Muscle of back (tissue), 11 donors: ENCODE data around the gene EVL. TPM values are rescaled to one million over a fixed set of nuclear protein-coding genes. Genes with fewer than 3 reads are reported as not detected.

Source experiments
- DNase-seq, 3 donors: peaks; one replicate each; pipeline versions ENCODE4 v3.0.0 to v3.0.0-alpha.2; 2013
- polyA plus RNA-seq, 10 donors: library from polyadenylated mRNA; unstranded; fragments of 120-200 nt; gene quantifications; one replicate each; pipeline ENCODE4 v1.2.1, GENCODE V29; 2013; ENCODE audit not compliant: insufficient read length in 10 of 10

Gene EVL
- polyA plus RNA-seq, 10 donors: 51.3 to 84.3 (median 65.4) TPM

DNA sequence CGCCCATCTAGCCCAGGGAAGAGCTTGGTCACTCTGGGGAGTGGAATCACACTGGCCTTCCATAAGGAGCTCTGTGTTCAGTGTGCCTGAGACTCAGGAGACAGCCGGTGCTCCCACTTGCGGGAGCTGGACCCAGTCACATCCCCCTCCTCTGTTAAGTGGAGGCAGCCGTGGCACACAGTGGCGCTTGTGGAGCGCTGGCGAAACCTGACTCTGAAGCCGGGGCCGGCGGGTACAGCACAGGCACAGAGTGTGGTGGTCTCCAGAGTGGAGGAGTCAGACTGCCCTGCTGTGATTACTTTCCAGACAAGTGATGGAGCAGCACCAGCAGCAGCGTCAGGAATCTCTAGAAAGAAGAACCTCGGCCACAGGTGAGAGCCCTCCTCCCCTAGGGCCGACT is 61.2 kb downstream of the EVL start:
- no peak for DNase-seq

DNA sequence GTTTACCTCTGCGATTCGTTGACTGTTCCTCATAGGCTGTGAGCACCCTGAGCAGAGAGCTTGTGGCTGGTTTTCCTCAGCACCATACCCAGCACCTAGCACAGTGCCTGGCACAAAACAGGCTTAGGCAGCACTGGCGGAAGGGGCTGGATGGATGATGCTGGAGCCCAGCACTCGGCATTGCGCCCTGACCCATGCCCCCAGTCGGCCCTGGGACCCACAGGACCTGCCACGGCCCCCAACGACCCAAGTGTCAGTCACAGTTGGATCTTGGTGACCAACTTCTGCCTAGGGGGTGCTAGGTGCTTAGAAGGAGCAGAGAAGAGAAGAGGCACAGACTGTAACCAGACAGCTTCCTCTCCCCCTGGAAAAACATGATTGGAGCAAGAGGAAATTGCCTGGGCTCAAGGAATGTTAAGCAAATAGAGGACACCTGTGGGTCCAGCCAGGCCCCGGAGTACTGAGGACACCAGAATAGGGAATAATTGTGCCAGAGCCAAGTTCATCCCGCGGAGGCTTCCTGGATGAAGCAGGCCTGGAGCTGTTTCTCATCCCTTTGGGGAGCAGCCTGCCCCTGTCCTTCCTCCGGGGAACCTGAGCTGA is 62.7 kb downstream of the EVL start:
- no peak for DNase-seq

DNA sequence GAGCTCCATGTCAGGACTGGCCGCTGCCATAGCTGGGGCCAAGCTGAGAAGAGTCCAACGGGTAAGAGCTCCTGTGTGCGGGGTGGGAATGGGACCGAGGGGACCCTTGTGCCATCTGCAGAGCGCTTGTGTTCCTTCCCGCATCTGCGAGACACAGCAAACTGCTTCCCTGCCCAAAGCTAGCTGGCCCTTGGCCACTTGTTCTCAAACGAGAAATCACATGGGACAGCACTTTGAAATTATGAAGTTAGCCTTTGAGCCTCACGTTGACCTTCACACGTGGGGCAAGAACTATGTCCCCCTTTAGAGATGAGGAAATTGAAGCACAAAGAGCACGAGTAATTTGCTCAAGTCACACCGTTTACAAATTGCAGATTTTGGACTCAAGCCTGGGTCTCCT is 63.5 kb downstream of the EVL start:
- no peak for DNase-seq

DNA sequence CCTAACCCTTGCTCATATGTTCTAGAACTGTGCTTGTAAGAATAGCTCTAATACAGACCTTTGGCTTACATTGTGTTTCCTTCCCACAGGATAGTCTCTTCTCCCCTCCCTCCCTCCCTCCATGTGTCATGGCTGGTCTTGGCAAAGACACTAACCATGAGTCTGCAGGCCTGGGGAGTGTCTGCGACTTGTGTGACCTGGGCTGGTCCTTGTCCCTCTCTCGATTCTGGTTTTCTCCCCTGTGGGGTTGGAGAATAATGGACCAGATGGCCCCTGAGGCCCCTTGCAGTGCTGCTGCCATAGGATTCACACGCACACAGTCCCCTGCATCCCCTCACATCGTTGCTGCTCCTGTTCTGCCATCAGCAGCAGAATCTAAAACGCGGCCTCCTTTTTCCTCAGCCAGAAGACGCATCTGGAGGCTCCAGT is 64.0 kb downstream of the EVL start:
- DNase-seq: peak; percentile 24 to 67 (median 45)

DNA sequence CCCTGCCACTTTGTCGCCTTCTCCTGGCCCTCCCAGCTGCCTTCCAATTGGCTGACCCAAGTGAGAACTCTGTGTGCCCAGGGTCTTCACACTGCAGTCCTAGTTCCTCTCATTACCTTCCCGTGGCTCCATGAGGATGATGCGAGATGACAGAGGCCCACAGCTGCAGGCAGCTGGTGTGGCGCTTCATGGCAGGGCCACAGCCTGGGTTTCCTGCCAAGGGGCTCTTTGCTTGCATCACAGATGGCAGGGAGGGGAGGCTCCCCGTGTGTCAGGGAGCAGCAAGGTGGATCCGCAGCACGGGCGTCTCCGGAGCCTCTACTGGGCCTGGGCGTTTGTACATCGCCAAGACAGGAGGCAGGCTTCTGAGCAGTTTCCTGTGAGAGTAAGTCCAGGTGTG is 65.3 kb downstream of the EVL start:
- peak; percentile 25 to 64 (median 44) for DNase-seq

DNA sequence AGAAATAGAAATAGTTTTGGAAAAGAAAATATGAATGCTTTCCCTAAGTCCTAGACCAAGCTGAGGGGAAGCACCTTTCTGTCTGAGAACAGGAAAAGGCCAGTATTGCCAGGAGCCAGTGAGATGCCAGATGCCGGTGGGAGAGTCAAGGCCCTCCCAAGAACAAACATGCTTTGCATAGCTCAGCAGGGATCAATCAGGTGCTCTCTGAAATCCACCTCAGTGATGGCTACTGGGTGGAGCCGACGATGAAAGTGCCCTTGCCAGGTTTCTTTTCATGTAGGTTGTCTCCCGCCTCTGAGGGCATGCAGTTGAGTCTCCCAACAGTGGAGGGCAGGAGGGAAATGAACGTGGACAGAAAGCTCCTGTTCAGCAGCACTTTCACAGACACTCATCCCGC is 66.0 kb downstream of the EVL start:
- DNase-seq: no peak

DNA sequence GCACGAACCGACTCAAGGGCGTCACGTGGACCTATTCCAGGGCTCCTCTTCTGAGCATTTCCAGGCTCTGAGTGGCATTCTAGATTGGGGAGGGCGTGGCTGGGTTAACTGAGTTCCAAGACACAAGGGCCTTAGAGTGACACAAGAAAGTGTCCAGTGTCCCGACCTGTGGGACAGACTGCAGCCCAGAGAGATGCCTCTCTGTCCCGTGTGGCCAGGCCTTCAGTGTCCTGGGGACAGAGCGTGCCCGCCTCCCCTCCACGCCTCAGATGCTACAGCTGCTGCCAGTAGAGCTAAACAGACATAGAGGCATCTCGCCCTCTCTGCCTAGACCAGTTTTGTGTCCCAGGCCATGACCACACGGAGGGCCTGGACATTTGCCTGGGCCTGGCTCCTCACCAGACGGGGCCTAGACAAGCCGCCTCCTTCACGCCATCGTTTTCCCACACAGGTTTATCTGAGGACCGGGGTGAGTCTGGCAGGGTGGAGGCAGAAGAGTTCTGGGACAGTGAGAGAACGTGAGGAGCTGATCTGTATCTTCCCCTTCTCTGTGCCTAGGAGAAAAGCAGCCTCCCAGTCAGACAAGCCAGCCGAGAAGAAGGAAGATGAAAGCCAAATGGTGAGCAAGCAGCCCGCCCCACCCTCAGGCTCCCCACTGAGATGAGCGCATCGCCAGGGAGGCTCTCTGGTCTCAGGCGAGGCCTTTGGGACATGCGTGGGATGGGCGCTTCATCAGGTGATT is 67.1 kb downstream of the EVL start:
- DNase-seq: no peak

DNA sequence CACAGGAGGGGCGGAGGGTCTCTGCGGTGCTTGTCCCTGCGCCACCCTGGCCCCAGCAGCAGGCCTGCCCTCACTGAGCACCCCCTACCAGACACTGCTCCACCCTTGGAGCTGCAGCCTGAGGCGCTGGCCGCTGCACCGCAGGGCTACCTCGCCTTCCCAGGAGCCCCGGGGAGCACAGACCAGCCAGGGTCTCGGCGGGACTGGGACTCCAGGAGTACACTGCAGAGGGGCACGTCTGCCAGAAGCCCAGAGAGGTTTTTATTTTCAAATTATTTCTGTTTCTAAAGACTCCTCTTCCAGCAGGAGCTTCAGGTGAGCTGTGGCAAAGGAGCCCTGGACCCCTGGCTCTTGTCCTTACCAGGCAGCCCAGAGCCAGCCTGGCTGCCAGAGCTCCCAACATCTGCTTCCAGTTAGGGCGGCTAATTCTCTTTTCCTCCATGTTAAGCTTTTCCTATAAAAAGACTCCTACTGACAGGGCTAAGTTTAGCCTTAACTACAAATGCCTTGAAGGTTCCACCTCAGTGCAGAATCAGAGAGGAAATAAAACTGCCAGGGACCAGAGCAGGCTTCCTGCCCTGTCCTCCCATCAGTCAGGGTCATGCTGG is 67.8 kb downstream of the EVL start:
- peak in 1 of 3 donors; percentile 56 for DNase-seq

DNA sequence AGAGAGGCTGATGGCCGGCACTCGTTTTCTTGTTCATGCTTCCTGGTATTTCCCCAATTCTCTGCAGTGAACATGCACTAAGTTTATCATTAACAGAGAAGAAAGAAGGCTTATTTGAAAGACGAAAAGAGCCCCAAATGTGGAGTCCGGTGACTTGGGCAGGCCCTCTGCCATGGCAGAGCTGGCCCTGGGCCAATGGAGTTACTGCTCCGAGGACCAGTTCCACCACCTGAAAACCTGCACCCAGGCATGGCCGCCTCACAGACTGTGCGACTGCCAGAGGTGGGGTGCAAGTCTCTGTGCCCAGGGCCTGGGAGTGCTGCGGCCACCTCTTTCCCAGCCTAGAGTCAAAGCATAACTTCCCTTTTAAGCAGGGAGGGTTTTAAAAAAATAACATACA is 69.4 kb downstream of the EVL start:
- no peak for DNase-seq

DNA sequence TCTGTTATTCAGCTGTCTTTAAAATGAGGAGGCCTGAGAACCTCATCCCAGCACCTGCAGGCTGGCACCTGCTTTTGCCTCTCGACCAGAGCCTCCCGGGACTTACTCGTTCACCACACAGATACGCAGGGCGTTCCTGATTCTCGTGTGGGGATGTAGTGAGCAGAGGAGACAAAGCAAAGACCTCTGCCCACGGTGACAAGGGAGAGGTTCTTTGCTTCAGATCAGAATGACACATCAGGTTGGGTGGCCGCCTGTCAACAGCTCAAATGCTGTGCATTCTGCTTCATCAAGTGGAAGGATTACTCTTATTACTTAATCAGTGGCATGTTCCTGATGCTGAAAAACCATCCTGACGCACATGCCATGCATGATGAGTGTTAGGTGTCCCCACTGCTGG is 69.9 kb downstream of the EVL start:
- no peak for DNase-seq

DNA sequence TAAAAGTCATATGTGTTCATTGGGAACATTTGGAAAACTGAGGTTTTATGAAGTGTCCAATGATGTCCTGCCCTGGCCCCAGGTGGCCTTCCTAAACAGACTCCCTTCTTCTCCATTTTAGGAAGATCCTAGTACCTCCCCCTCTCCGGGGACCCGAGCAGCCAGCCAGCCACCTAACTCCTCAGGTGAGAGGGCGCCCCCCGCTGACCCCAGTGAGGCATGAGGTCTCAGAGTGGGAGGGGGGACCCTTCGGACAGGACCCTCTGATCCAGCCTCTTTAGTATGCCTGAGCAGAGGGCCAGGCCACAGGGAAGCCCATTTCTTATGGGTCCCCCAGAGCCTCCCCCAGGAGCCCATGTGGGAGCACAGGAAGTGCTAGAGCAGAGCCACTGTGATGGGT is 70.6 kb downstream of the EVL start:
- DNase-seq: no peak

DNA sequence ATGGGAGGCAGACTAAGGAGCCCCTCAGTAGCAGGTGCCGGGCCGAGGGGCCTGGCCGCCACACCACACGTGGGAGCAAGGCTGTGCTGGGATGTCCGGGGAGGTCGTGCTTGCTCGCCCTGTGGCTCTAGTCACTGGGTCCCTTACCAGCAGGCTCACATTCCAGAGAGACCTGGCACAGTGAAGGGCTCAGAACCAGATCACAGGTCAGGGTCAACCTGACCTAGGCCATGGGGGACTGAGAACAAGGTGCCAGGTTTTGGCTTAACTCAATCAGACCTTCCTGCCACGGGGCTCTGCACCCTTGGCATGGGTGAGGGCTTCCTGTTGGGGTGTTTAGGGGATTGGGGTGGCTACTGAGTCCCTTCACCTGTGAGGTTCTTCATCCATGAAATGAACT is 72.0 kb downstream of the EVL start:
- DNase-seq: no peak

DNA sequence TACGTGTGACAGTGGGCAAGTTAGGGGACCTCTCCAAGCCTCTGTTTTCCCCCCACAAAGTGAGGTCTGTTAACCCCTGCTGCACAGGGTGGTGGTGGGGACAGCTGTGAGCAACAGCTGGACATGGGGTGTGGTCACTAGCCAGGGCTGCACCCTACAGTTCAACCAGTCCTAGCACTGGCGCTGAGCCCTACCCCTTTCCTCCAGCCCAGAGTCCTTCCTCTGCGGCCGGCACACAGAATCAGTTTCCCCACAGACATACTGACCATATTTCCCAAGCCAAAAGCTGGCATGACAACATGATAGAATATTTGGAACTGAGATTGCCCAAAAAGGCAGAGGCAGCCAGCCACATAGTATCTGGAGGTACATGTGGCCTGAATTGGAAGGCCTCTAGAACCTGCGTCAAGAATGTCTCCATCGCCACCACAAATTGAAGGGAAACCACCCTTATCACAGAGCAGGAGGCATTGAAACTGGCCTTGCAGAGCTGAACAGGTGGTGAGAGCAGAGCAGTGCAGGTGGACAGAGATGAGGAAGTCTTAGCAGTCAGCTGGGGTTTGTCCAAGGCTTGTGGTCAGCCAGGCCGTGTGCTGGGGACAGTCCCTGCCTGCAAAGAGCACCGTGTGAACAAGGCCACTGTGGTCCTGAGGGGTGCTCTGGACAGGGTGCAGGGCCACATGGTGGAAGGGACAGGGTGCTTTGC is 73.0 kb downstream of the EVL start:
- DNase-seq: no peak

DNA sequence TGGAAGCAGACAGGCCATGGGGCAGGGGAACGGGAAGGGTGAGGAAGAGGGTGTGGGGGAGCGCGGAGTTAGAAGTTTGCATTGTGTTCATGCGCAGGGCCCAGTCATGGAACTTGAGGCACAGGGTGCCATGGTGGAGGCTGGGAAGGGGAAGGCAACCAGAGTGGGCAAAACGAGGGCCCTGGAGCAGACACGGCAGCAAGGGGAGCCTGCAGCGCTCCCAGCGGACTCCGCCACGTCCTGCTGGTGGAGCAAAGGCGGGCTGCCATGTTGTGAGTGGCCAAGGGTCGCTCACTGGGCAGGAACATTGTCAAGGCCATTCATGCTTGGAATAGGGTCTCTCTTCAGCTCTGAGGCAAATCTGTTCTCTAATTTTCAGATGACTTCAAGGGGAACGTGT is 73.7 kb downstream of the EVL start:
- no peak for DNase-seq

DNA sequence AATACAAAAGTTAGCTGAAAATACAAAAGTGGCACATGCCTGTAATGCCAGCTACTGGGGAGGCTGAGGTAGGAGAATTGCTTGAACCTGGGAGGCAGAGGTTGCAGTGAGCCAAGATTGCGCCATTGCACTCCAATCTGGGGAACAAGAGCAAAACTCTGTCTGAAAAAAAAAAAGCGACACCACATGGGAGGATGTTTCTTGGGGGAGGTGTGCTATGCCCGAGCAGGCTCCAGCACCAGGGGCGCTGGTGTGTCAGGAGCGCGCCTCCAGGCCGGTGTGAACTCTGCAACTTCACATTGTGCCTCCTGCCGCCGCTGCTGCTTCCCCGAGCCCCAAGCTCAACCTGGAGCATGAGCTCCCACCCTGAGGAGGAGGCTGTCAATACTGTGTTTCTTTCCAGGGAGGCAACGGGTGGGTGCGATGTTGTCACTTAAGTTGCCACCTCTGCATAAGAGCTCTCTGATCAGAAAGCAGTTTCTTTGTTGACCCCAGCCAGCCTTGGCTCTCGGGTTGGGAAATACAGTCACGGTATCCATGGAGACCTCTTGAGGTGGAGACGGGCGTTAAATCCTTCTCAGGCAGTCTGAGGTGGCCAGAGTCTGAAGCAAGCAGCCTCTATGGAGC is 75.3 kb downstream of the EVL start:
- peak in 1 of 3 donors; percentile 43 for DNase-seq

DNA sequence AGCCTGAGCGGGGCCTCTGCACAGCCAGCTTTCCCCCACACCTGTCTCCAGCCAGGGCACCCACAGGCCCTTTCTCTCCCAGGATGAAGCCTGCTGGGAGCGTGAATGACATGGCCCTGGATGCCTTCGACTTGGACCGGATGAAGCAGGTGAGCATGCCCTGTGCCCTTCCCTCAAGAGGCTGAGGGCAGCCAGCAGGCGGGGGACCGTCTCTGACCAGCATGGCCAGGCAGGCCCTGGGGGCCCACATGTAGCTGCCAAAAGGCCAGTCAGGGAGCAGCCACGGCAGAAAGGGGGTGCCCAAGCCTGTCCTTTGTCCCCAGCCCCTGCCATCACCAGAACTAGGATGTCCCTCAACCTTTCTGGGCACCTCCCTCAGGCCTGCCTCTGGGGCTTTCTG is 75.9 kb downstream of the EVL start:
- no peak for DNase-seq

DNA sequence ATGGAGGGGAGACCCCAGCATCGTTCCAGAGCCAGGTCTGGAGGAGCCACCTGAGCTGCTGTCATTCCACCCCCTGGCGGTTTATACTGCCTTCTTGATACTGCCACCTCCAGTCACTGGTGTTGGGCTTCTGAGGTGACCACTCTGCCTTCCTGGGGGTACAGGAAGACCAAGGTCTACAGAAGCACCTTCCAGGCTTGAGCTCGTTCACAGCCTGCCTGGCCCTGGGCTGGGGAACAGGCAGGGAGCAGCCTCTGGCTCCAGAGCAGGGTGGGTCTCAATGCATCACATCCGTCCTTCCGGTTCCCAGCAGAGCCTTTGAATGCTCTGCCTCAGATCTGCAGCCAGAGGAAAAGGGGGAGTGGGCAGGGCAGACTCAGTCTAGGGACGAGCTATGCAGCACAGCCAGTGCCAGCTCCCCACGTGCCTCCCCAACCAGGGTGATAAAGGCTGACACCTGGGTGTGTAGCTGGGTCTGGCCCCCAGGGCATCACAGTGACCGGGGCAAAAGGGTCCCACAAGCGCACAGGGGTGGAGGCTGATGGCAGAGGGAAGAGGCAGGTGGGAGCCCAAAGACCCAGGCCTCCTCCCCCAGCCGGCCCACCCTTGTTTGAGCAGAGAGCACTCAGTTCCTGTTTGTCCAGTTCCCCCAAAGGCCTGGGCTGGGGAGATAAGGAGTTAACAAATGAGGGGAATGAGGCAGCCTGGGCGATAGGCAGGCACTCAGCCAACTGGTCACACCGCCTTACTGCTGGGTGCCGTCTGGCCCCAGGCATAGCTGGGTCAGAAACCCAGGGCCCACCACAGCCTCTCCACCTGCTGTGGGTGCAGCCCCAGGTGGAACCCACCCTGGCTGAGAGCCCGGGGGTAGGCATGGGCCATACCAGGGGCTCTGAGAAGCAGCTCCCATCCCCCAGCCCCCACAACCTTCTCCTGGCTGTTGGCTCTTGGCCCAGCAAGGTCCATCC is 77.1 kb downstream of the EVL start:
- peak in 1 of 3 donors; percentile 59 for DNase-seq

DNA sequence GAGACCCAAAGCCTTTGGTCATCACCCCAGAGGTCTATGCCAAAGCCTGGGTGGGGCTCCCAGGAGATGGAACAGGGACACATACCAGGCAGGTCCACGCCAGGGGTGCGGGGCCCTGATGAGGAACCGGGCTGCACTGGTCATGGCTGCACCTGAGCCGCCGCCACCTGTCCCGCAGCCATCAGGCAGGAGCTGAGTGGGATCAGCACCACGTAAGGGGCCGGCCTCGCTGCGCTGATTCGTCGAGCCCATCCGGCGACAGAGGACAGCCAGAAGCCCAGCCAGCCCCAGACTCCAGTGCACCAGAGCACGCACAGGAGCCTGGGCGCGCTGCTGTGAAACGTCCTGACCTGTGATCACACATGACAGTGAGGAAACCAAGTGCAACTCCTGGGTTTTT is 78.3 kb downstream of the EVL start:
- no peak for DNase-seq

DNA sequence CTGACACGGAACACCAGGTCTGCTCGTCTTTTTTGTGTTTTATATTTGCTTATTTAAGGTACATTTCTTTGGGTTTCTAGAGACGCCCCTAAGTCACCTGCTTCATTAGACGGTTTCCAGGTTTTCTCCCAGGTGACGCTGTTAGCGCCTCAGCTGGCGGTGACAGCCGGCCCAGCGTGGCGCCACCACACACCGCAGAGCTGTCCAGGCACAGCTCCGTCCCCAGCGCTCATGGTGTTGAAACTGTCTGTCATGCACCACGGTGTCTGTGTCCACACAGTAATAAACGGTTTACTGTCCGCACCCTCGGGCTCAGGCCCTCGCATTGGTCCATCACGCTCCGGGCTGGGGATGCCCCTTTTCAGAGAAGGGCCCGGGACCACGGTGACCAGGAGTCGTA is 78.7 kb downstream of the EVL start:
- DNase-seq: no peak

DNA sequence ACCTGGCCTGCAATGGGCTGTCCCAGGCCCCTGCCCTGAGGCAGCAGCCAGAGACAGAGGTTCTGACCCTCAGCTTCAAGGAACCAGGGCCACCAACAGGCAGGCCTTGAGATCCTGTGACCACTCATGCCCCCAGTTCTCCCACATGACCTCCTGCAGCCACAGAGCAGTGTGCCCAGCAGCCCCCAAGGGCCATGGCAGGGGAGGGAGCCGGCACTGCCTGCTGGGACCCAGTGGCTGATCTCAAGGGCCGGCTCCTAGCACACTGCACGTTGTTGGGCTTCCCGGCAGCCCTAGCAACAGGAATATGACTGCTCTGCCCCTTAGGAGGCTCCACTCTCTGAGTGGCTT is 79.4 kb downstream of the EVL start:
- DNase-seq: no peak

DNA sequence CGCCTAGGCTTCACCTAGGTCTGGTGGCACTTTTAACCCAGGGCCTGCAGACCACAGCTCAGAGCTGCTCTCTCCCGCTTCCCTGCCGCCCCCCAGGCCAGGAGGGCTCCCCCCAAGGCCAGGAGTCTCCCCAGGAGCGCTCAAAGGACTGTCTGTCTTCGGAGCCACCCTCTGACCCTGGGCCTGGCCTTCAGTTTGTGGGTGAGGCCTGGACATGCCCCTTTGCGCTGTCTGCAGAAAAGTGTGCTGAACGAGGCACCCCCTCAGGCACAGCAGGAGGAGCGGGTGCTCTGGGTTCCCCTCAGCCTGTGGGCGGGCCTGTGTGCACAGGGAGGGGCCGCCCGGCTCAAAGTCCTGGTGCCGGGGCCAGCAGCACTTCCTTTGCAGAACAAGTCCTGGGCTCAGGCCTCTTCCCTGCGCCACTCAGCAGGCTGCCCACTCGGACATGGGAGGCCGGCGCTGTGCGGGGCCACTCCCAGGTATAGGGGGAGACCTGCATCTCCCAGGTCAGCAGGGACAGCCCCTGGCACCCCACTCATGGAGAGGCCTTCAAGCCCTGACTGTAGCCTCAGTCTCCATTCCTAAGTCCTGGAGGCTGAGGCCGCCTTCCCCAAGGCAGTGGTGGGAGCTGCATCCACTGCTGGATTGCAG is 79.9 kb downstream of the EVL start:
- DNase-seq: no peak
